ENCODE results near the gene YEATS2.

Gene YEATS2

GRCh38 chr3:183837894-183838293 is 140.3 kb downstream of the YEATS2 start:
- TF ChIP-seq CTCF (IDR thresholded peaks at IDR 0.05): no peak

- no peak for TF ChIP-seq CTCF (IDR thresholded peaks at IDR 0.05)
Measured at GRCh38 chr3:183839751-183840150, 142.2 kb downstream of the YEATS2 start.

GRCh38 chr3:183844606-183845005 is 147.0 kb downstream of the YEATS2 start:
- no peak for TF ChIP-seq CTCF (IDR thresholded peaks at IDR 0.05)

- no peak for TF ChIP-seq CTCF (IDR thresholded peaks at IDR 0.05)
Measured at GRCh38 chr3:183845090-183845489, 147.5 kb downstream of the YEATS2 start.

GRCh38 chr3:183845608-183846288 is 148.2 kb downstream of the YEATS2 start:
- no peak for TF ChIP-seq CTCF (IDR thresholded peaks at IDR 0.05)

GRCh38 chr3:183854318-183855035 is 156.9 kb downstream of the YEATS2 start:
- TF ChIP-seq CTCF (IDR thresholded peaks at IDR 0.05): no peak

GRCh38 chr3:183857863-183858262 is 160.3 kb downstream of the YEATS2 start:
- no peak for TF ChIP-seq CTCF (IDR thresholded peaks at IDR 0.05)

Data from LNCAP (cell line).